Body of pancreas (tissue), 4 donors: ENCODE results near the gene CLDN8.

Experiments
- POLR2A ChIP-seq, 3 donors: fragments of 450-650 bp; IDR thresholded peaks; one replicate each; pipeline ENCODE4 v1.6.1; 2016; ENCODE audit warnings: antibody characterized with exemption in 3 of 3, mild to moderate bottlenecking in 2 of 3
- TF ChIP-seq, protein P1 (sequence below), 7 experiments: fragments of 450-650 bp in 4 of 7; fragments of 200-600 bp in 3 of 7; sonication (generic) in 3 of 7; IDR thresholded peaks; one replicate each; pipeline ENCODE4 v1.5.1; 2016 to 2019; ENCODE audit warnings: antibody characterized with exemption in 7 of 7

GRCh38 chr21:30209601-30210000, 6.3 kb downstream of the CLDN8 start:
- TF ChIP-seq, protein P1, sequence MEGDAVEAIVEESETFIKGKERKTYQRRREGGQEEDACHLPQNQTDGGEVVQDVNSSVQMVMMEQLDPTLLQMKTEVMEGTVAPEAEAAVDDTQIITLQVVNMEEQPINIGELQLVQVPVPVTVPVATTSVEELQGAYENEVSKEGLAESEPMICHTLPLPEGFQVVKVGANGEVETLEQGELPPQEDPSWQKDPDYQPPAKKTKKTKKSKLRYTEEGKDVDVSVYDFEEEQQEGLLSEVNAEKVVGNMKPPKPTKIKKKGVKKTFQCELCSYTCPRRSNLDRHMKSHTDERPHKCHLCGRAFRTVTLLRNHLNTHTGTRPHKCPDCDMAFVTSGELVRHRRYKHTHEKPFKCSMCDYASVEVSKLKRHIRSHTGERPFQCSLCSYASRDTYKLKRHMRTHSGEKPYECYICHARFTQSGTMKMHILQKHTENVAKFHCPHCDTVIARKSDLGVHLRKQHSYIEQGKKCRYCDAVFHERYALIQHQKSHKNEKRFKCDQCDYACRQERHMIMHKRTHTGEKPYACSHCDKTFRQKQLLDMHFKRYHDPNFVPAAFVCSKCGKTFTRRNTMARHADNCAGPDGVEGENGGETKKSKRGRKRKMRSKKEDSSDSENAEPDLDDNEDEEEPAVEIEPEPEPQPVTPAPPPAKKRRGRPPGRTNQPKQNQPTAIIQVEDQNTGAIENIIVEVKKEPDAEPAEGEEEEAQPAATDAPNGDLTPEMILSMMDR (IDR thresholded peaks at IDR 0.05) = no peak
- TF ChIP-seq POLR2A (IDR thresholded peaks at IDR 0.05) = no peak
